Measurements from ENCODE around the gene WNT3. TPM values are rescaled to one million over a fixed set of nuclear protein-coding genes. Genes with fewer than 3 reads are reported as not detected.

WNT3 gene
- total RNA-seq, 2 experiments from 2014 or later = 0.10 TPM; not detected in 1

- ChIA-PET CTCF (no interaction called here), POLR2A (no interaction called here)
Measured at GRCh38 chr17:46792071-46792470, 26.4 kb downstream of the WNT3 start.

GRCh38 chr17:46791531-46791930, 27.0 kb downstream of the WNT3 start:
- CTCF ChIA-PET = no interaction called here
- POLR2A ChIA-PET = no interaction called here

- CTCF ChIA-PET = no interaction called here
- POLR2A ChIA-PET = no interaction called here
Measured at GRCh38 chr17:46790216-46790615, 28.3 kb downstream of the WNT3 start.

- ChIA-PET POLR2A (no interaction called here), CTCF (no interaction called here)
Measured at GRCh38 chr17:46789610-46790009, 28.9 kb downstream of the WNT3 start.

- CTCF ChIA-PET = no interaction called here
- POLR2A ChIA-PET = no interaction called here
Measured at GRCh38 chr17:46788796-46789195, 29.7 kb downstream of the WNT3 start.

GRCh38 chr17:46788300-46788699, 30.2 kb downstream of the WNT3 start:
- CTCF ChIA-PET = no interaction called here

GRCh38 chr17:46787478-46787877, 31.0 kb downstream of the WNT3 start:
- CTCF ChIA-PET = interaction anchor here (1.4 kb wide), 1 partner anchor 48 kb away, joined by 7 read pairs; no protein-coding TSS in a partner anchor

More at GRCh38 chr17:46788300-46788699, 30.2 kb downstream of the WNT3 start:
- POLR2A ChIA-PET = no interaction called here

GRCh38 chr17:46785696-46786095, 32.8 kb downstream of the WNT3 start:
- CTCF ChIA-PET = no interaction called here

More at GRCh38 chr17:46787478-46787877, 31.0 kb downstream of the WNT3 start:
- POLR2A ChIA-PET = no interaction called here

GRCh38 chr17:46783031-46783593, 35.4 kb downstream of the WNT3 start:
- CTCF ChIA-PET = no interaction called here
- POLR2A ChIA-PET = no interaction called here

More at GRCh38 chr17:46785696-46786095, 32.8 kb downstream of the WNT3 start:
- POLR2A ChIA-PET = no interaction called here

- CTCF ChIA-PET = no interaction called here
Measured at GRCh38 chr17:46782250-46782953, 36.1 kb downstream of the WNT3 start.

GRCh38 chr17:46780003-46780373, 38.5 kb downstream of the WNT3 start:
- CTCF ChIA-PET = no interaction called here

More at GRCh38 chr17:46782250-46782953, 36.1 kb downstream of the WNT3 start:
- POLR2A ChIA-PET = no interaction called here

GRCh38 chr17:46777943-46778915, 40.3 kb downstream of the WNT3 start:
- ChIA-PET POLR2A (no interaction called here), CTCF (no interaction called here)

More at GRCh38 chr17:46780003-46780373, 38.5 kb downstream of the WNT3 start:
- POLR2A ChIA-PET = no interaction called here

GRCh38 chr17:46776298-46777005, 42.0 kb downstream of the WNT3 start:
- CTCF ChIA-PET = no interaction called here
- POLR2A ChIA-PET = no interaction called here

GRCh38 chr17:46774108-46774737, 44.3 kb downstream of the WNT3 start:
- ChIA-PET CTCF (interaction anchor here (0.6 kb wide), 1 partner anchor 39 kb away, joined by 3 read pairs; no protein-coding TSS in a partner anchor), POLR2A (no interaction called here)

GRCh38 chr17:46773676-46774075, 44.8 kb downstream of the WNT3 start:
- ChIA-PET CTCF (interaction anchor here (0.6 kb wide), 1 partner anchor 39 kb away, joined by 3 read pairs; no protein-coding TSS in a partner anchor), POLR2A (no interaction called here)

- ChIA-PET CTCF (no interaction called here), POLR2A (no interaction called here)
Measured at GRCh38 chr17:46773221-46773605, 45.3 kb downstream of the WNT3 start.

GRCh38 chr17:46772475-46773220, 45.8 kb downstream of the WNT3 start:
- POLR2A ChIA-PET = no interaction called here
- CTCF ChIA-PET = no interaction called here

- ChIA-PET POLR2A (no interaction called here), CTCF (no interaction called here)
Measured at GRCh38 chr17:46771561-46772474, 46.7 kb downstream of the WNT3 start.

All from activated CD8-positive, alpha-beta memory T cell treated with anti-CD3 and anti-CD28 coated beads for 36 hours (primary cell).